Muscle layer of duodenum (tissue), 2 donors: ENCODE data around the gene EFCAB14.
"Not testable (repeated sequence)": the region's sequence is repeated elsewhere in the genome, so short reads cannot be mapped to it uniquely, and the experiment has no call there.

Experiments
- H3K27ac ChIP-seq: one replicate; pipeline ENCODE4 v1.7.0; 2013; ENCODE audit warnings: mild to moderate bottlenecking, low read length
- H3K27me3 ChIP-seq: one replicate; pipeline ENCODE4 v1.7.0; 2013; ENCODE audit warnings: low read depth, mild to moderate bottlenecking, control low read depth, low read length
- H3K36me3 ChIP-seq, 2 donors: one replicate each; pipeline ENCODE4 v1.7.0; 2013; ENCODE audit warnings: low read length in 2 of 2, control low read depth in 1 of 2, mild to moderate bottlenecking in 1 of 2; ENCODE audit not compliant: insufficient read depth in 2 of 2, control insufficient read depth in 1 of 2
- H3K4me1 ChIP-seq, 2 donors: one replicate each; pipeline ENCODE4 v1.7.0; 2013; ENCODE audit warnings: low read length in 2 of 2, mild to moderate bottlenecking in 2 of 2, control low read depth in 1 of 2, moderate library complexity in 1 of 2; ENCODE audit not compliant: insufficient read depth in 2 of 2, control insufficient read depth in 1 of 2
- H3K4me3 ChIP-seq, 2 donors: one replicate each; pipeline ENCODE4 v1.7.0; 2013; ENCODE audit warnings: low read length in 2 of 2, low read depth in 1 of 2, mild to moderate bottlenecking in 1 of 2
- H3K9me3 ChIP-seq, 2 donors: one replicate each; pipeline ENCODE4 v1.7.0; 2013; ENCODE audit warnings: low read length in 2 of 2, control low read depth in 1 of 2, mild to moderate bottlenecking in 1 of 2; ENCODE audit not compliant: control insufficient read depth in 1 of 2
- donor health status: healthy.

EFCAB14 gene

GRCh38 chr1:46720319-46720718 is 1.4 kb upstream of the EFCAB14 start:
- H3K4me1 ChIP-seq, result peaks cover 19 to 33% of the 10 kb centered on the region in 2 donors
- H3K4me3 ChIP-seq, H3K27ac ChIP-seq, H3K9me3 ChIP-seq, H3K36me3 ChIP-seq, H3K27me3 ChIP-seq: not testable (repeated sequence)

- H3K9me3 ChIP-seq, result no peaks in the 10 kb centered on the region
- H3K4me1 ChIP-seq, result peaks cover 19 to 28% of the 10 kb centered on the region in 2 donors
- H3K27ac ChIP-seq, result peak overlapping the region; percentile 82
- H3K27me3 ChIP-seq, result no peaks in the 10 kb centered on the region
- peaks cover 8 to 9% of the 10 kb centered on the region in 2 donors for H3K36me3 ChIP-seq
- peak overlapping the region; percentile 89 to 93 for H3K4me3 ChIP-seq
These were observed 775 bp upstream of the EFCAB14 start for GRCh38 chr1:46719689-46720088.

- H3K36me3 ChIP-seq, result peaks cover 8 to 14% of the 10 kb centered on the region in 2 donors
- peak overlapping the region; percentile 82 for H3K27ac ChIP-seq
- peaks cover 19 to 28% of the 10 kb centered on the region in 2 donors for H3K4me1 ChIP-seq
- H3K4me3 ChIP-seq, result peak overlapping the region; percentile 89 to 93
- no peaks in the 10 kb centered on the region for H3K27me3 ChIP-seq
- no peaks in the 10 kb centered on the region for H3K9me3 ChIP-seq
These were observed 581 bp downstream of the EFCAB14 start for GRCh38 chr1:46718340-46718726.

- H3K27ac ChIP-seq, result peak overlapping the region; percentile 82
These were observed 1.3 kb downstream of the EFCAB14 start for GRCh38 chr1:46717654-46718053.

GRCh38 chr1:46714976-46715375 is 3.9 kb downstream of the EFCAB14 start:
- H3K4me1 ChIP-seq, result peaks cover 19 to 28% of the 10 kb centered on the region in 2 donors
- H3K27ac ChIP-seq, result no peak overlapping the region
- no peaks in the 10 kb centered on the region for H3K9me3 ChIP-seq
- H3K27me3 ChIP-seq, result no peaks in the 10 kb centered on the region
- H3K36me3 ChIP-seq, result peaks cover 18 to 20% of the 10 kb centered on the region in 2 donors
- no peak overlapping the region for H3K4me3 ChIP-seq

More at GRCh38 chr1:46717654-46718053, 1.3 kb downstream of the EFCAB14 start:
- H3K27me3 ChIP-seq, result no peaks in the 10 kb centered on the region
- H3K36me3 ChIP-seq, result peaks cover 13 to 18% of the 10 kb centered on the region in 2 donors
- peak overlapping the region; percentile 89 to 93 for H3K4me3 ChIP-seq
- H3K9me3 ChIP-seq, result no peaks in the 10 kb centered on the region
- peaks cover 19 to 28% of the 10 kb centered on the region in 2 donors for H3K4me1 ChIP-seq

- no peak overlapping the region for H3K4me3 ChIP-seq
- no peaks in the 10 kb centered on the region for H3K4me1 ChIP-seq
- H3K27ac ChIP-seq, result no peak overlapping the region
- H3K27me3 ChIP-seq, result no peaks in the 10 kb centered on the region
- peaks cover 27 to 50% of the 10 kb centered on the region in 2 donors for H3K36me3 ChIP-seq
- H3K9me3 ChIP-seq, result no peaks in the 10 kb centered on the region
These were observed 10.8 kb downstream of the EFCAB14 start for GRCh38 chr1:46708121-46708520.

GRCh38 chr1:46705408-46705807 is 13.5 kb downstream of the EFCAB14 start:
- H3K4me1 ChIP-seq, result no peaks in the 10 kb centered on the region
- no peak overlapping the region for H3K4me3 ChIP-seq
- H3K9me3 ChIP-seq, result no peaks in the 10 kb centered on the region
- no peak overlapping the region for H3K27ac ChIP-seq
- H3K27me3 ChIP-seq, result no peaks in the 10 kb centered on the region
- H3K36me3 ChIP-seq, result peaks cover 40 to 44% of the 10 kb centered on the region in 2 donors

- H3K4me1 ChIP-seq, result peaks cover 0 to 2% of the 10 kb centered on the region in 2 donors
- no peak overlapping the region for H3K27ac ChIP-seq
- H3K36me3 ChIP-seq, result peaks cover 43 to 44% of the 10 kb centered on the region in 2 donors
- no peaks in the 10 kb centered on the region for H3K27me3 ChIP-seq
- H3K9me3 ChIP-seq, result no peaks in the 10 kb centered on the region
- H3K4me3 ChIP-seq, result no peak overlapping the region
These were observed 14.8 kb downstream of the EFCAB14 start for GRCh38 chr1:46703927-46704641.

GRCh38 chr1:46699666-46700065 is 19.2 kb downstream of the EFCAB14 start:
- H3K36me3 ChIP-seq, result peaks cover 38 to 49% of the 10 kb centered on the region in 2 donors

GRCh38 chr1:46697053-46697452 is 21.9 kb downstream of the EFCAB14 start:
- no peak overlapping the region for H3K27ac ChIP-seq
- H3K4me1 ChIP-seq, result peaks cover 6 to 9% of the 10 kb centered on the region in 2 donors
- H3K36me3 ChIP-seq, result peaks cover 28 to 36% of the 10 kb centered on the region in 2 donors
- no peaks in the 10 kb centered on the region for H3K9me3 ChIP-seq
- H3K27me3 ChIP-seq, result no peaks in the 10 kb centered on the region
- no peak overlapping the region for H3K4me3 ChIP-seq

More at GRCh38 chr1:46699666-46700065, 19.2 kb downstream of the EFCAB14 start:
- Histone ChIP-seq H3K4me1 (peaks cover 0 to 9% of the 10 kb centered on the region in 2 donors), H3K27me3 (no peaks in the 10 kb centered on the region), H3K9me3 (no peaks in the 10 kb centered on the region), H3K4me3 (no peak overlapping the region), H3K27ac (no peak overlapping the region)

- H3K27me3 ChIP-seq, H3K4me3 ChIP-seq, H3K9me3 ChIP-seq, H3K27ac ChIP-seq: not testable (repeated sequence)
- Histone ChIP-seq H3K4me1 (peaks cover 9 to 12% of the 10 kb centered on the region in 2 donors), H3K36me3 (peaks cover 34 to 45% of the 10 kb centered on the region in 2 donors)
These were observed 24.2 kb downstream of the EFCAB14 start for GRCh38 chr1:46694676-46695075.
